ENCODE results near the gene ZFAND3.

The ZFAND3 gene

GRCh38 chr6:38193481-38194281 is 374.2 kb downstream of the ZFAND3 start:
- DNase-seq: no peak

DNA sequence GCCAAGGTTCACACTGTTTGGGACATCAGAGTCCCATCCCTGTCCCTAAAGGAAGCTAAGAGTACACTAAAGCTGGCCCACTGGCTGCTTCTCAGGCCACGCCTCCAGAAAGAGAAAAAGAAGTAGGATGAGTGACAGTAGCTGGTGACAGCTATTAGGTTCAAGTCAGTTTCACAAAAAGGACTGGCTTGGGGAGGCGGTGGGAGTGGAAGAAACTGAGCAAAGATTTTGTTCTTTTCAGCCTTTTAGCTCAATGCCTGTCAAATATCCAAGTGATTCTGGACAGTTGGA is 374.7 kb downstream of the ZFAND3 start:
- no peak for DNase-seq

GRCh38 chr6:38194589-38194988 is 375.1 kb downstream of the ZFAND3 start:
- DNase-seq: no peak

DNA sequence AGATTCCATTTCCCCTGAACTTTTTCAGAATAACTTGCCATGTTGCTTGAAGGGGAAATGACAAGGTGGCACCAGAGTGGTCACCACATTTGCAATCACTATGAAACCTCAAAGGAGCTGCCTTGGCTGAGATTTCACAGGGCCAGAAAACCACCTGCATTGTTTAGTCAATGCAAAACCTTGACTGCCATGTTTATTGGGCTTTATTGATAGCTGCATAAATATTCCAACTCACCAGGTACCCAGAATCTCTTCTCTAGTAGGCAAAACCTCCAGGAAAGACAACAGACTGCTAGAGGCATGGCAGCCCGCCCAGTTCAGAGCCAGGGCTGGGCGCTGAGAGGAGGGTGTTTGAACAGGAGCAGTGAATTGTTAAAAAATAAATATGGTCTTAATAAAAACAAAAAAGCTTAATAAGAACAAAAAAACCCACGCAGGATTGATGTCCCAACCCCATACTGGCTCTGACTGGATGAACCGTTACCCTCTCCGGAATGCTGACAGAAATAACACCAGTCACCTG is 375.6 kb downstream of the ZFAND3 start:
- DNase-seq: no peak

- DNase-seq: no peak
These were observed 378.7 kb downstream of the ZFAND3 start for GRCh38 chr6:38198219-38198618.
